Heart right ventricle (tissue), 16 donors: ENCODE measurements around the gene SLC44A5. TPM values are rescaled to one million over a fixed set of nuclear protein-coding genes. Genes with fewer than 3 reads are reported as not detected.

Source experiments
- ATAC-seq, 8 donors: fragments of 200-7000 bp; cut with Tn5 transposase; one replicate each; pipeline ENCODE4 v1.9.1; 2020; ENCODE audit warnings: mild to moderate bottlenecking in 8 of 8, moderate library complexity in 8 of 8, moderate number of reproducible peaks in 1 of 8
- DNase-seq, 2 donors: peaks; one replicate each; pipeline ENCODE4 v3.0.0-alpha.2; 2020
- H3K27ac ChIP-seq, 10 donors: fragments of 200-600 bp; sonication (generic) in 2 of 10; one replicate each; pipeline versions ENCODE4 v1.5.0 to v1.8.0; 2020 to 2022; ENCODE audit warnings: mild to moderate bottlenecking in 3 of 10
- H3K27me3 ChIP-seq, 7 donors: fragments of 200-600 bp; one replicate each; pipeline ENCODE4 v1.8.0; 2021 to 2022; ENCODE audit warnings: mild to moderate bottlenecking in 2 of 7
- H3K36me3 ChIP-seq, 9 donors: fragments of 200-600 bp; sonication (generic) in 1 of 9; one replicate each; pipeline versions ENCODE4 v1.5.0 to v1.8.0; 2020 to 2022; ENCODE audit warnings: mild to moderate bottlenecking in 2 of 9
- H3K4me1 ChIP-seq, 9 donors: fragments of 200-600 bp; sonication (generic) in 1 of 9; one replicate each; pipeline versions ENCODE4 v1.5.0 to v1.8.0; 2020 to 2022; ENCODE audit warnings: mild to moderate bottlenecking in 4 of 9
- H3K4me3 ChIP-seq, 10 donors: fragments of 200-600 bp; sonication (generic) in 2 of 10; one replicate each; pipeline versions ENCODE4 v1.5.0 to v1.8.0; 2020 to 2022; ENCODE audit warnings: mild to moderate bottlenecking in 7 of 10, moderate library complexity in 2 of 10
- H3K9me3 ChIP-seq, 11 donors: fragments of 200-600 bp in 10 of 11; sonication (generic) in 2 of 11; one replicate each; pipeline versions ENCODE4 v1.5.0 to v1.8.0; 2013 to 2022; ENCODE audit warnings: mild to moderate bottlenecking in 2 of 11, control low read depth in 1 of 11, moderate library complexity in 1 of 11
- CTCF ChIP-seq, 9 donors: fragments of 200-600 bp; sonication (generic) in 2 of 9; IDR thresholded peaks; one replicate each; pipeline versions ENCODE4 v1.5.0 to v1.8.0; 2021 to 2022; ENCODE audit warnings: antibody characterized with exemption in 9 of 9, mild to moderate bottlenecking in 5 of 9, moderate library complexity in 1 of 9
- WGBS, 2 donors: extraction: QIAGEN DNeasy Blood & Tissue Kit; methylation state at CpG; one replicate each; pipeline ENCODE4 v1.1.7; 2013; ENCODE audit warnings: inconsistent platforms in 1 of 2; 5-methylcytosine and 5-hydroxymethylcytosine counted together
- intact Hi-C, 10 donors: fragments of 100-400 bp; cut with DNase I; formaldehyde crosslinking; loops; one replicate each; pipeline versions ENCODE4 v1.11.1 to v1.14.2; 2022
- polyA plus RNA-seq, 2 donors: library from polyadenylated mRNA; stranded (reverse); fragments of 200-250 nt; gene quantifications; one replicate each; pipeline ENCODE4 v1.2.3, GENCODE V29; 2013
- total RNA-seq, 10 donors: library from RNA; stranded (reverse); fragmentation: NEBNext Ultra II Directional in 3 of 10; extraction: Animal tissue kit (Norgen Biotek cat#: 25700) in 3 of 10; gene quantifications; one replicate each; pipeline versions ENCODE4 v1.2.1 to v1.2.4, GENCODE V29; 2021 to 2023
- donor health status: Arrhythmogenic right ventricular cardiomyopathy.
- donor health status: ischemic (EF 13 %, LVEDD 7.1; RV severe dilation, severe dysfunction).
- donor health status: healthy with polysubstance abuse.
- donor health status: DM: no; HTN: yes; CAD: no.
- donor health status: DM: no; HTN: no; CAD: no.
- donor health status: ischemic (EF 25% LVEDD 6.9; RV normal size, moderate dysfunction).
- donor health status: ischemic (EF 25% LVEDD 5.7; RV mildly dilated, moderate dysfunction).
- donor health status: healthy.
- donor health status: DM: yes; HTN: yes; CAD: no.
- donor health status: Ischemic cardiomyopathy.
- donor health status: ischemic (EF 35%, LVEDD 5.7; RV mildly dilated, moderate dysfunction).
- donor health status: nonischemic (EF 11% LVEDD 7.7; RV severe dilation, severe dysfunction).
- donor health status: DM: yes; HTN: yes; CAD: no.
- donor health status: PGD.
- donor health status: ischemic (EF 29% LVEDD 5.4; RV normal size, mild dysfunction).
- donor health status: nonischemic (EF 23%, LVEDD 6.1; RV moderate dilation, normal function).

The SLC44A5 gene
- total and polyA plus RNA-seq, 12 donors, result 0.10 to 4.8 (median 1.5) TPM

- H3K27ac ChIP-seq, result no peak overlapping the region
- 83 to 87% methylated on average over 1 of the region's 1 CpG for WGBS, 2 donors
- no peaks in the 10 kb centered on the region for H3K36me3 ChIP-seq
- H3K4me3 ChIP-seq, result no peak overlapping the region
- TF ChIP-seq CTCF (IDR thresholded peaks at IDR 0.05), result no peak
- DNase-seq (no peak), ATAC-seq (no peak)
- H3K9me3 ChIP-seq, result no peaks in the 10 kb centered on the region
- no peaks in the 10 kb centered on the region for H3K27me3 ChIP-seq
- H3K4me1 ChIP-seq, result no peaks in the 10 kb centered on the region
- intact Hi-C loops, result no loop called here
These were observed 96.6 kb downstream of the SLC44A5 start for GRCh38 chr1:75514270-75514669.

DNA sequence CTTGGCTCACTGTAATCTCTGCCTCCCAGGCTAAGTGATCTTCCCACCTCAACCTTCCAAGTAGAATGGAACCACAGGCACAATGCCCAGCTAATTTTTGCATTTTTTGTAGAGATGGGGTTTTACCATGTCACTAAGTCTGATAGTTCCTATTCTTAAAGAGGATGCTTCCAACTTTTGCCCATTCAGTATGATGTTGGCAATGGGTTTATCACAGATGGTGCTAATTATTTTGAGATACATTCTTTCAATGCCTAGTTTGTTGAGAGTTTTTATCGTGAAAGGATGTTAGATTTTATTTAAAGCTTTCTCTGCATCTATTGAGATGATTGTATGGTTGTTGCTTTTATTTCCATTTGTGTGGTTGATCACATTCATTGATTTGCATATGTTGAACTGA, 103.9 kb downstream of the SLC44A5 start:
- Histone ChIP-seq H3K4me1 (no peaks in the 10 kb centered on the region), H3K9me3 (no peaks in the 10 kb centered on the region), H3K27me3 (no peaks in the 10 kb centered on the region), H3K27ac (no peak overlapping the region), H3K36me3 (no peaks in the 10 kb centered on the region), H3K4me3 (no peak overlapping the region)
- no peak for ATAC-seq
- no peak for TF ChIP-seq CTCF (IDR thresholded peaks at IDR 0.05)
- 81 to 83% methylated on average over 1 of the region's 1 CpG for WGBS, 2 donors
- DNase-seq, result no peak
- intact Hi-C loops, result no loop called here

DNA sequence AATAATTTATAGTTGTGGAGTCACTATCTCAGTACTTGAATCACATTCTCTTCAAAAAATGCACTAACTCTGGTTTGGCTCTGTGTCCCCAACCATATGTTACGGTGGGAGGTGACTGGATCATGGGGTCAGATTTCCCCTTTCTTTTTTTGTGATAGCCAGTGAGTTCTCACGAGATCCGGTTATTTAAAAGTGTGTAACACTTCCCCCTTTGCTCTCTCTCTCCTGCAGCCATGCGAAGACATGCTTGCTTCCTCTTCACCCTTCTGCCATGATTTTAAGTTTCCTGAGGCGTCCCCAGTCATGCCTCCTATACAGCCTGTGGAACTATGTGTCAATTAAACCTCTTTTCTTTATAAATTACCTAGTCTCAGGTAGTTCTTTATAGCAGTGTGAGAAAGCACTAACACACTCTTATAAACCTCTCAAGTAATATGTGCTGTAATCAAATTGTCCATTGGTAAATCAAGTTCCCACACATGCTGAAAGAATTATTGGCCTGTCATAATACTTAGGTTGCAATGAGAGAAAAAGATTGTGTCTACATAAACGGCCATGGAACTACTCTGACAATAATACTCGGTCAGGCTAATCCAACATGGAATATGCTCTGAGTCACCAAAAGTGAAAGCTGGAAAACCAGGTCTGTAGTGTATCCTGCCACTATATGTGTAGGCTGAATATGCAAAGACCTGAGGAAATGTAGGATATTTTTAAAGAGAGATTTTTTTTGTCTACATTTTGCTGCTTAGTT, 107.5 kb downstream of the SLC44A5 start:
- H3K27ac ChIP-seq, result no peak overlapping the region
- WGBS, 2 donors, result 59 to 79% methylated on average over 7 of the region's 7 CpGs
- DNase-seq (no peak), ATAC-seq (peak in 1 of 8 donors; percentile 41)
- intact Hi-C loops, result no loop called here
- H3K9me3 ChIP-seq, result no peaks in the 10 kb centered on the region
- H3K36me3 ChIP-seq, result no peaks in the 10 kb centered on the region
- TF ChIP-seq CTCF (IDR thresholded peaks at IDR 0.05), result no peak
- no peak overlapping the region for H3K4me3 ChIP-seq
- no peaks in the 10 kb centered on the region for H3K4me1 ChIP-seq
- no peaks in the 10 kb centered on the region for H3K27me3 ChIP-seq

DNA sequence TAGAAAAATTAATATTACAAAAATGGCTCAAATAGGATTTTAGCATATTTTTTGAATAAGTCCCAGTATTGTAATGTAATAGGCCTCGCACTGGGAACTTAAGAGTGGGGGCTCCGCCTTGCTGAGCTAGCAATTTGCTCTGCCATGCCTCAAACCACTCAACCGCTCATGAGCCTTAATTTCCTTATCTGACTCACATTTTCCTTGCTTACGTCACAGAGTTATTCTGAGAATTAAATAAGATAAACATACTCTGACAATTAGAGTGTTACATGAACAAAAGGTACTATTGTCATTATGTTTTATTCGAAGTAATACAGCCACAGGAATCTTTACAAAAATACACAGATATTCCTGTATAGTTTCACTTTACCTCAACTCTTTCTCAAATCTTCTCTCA, 108.1 kb downstream of the SLC44A5 start:
- DNase-seq, result no peak
- intact Hi-C loops, result no loop called here
- H3K36me3 ChIP-seq, result no peaks in the 10 kb centered on the region
- TF ChIP-seq CTCF (IDR thresholded peaks at IDR 0.05), result no peak
- no peak overlapping the region for H3K27ac ChIP-seq
- ATAC-seq, result no peak
- H3K4me3 ChIP-seq, result no peak overlapping the region
- 59 to 67% methylated on average over 5 of the region's 5 CpGs for WGBS, 2 donors
- H3K9me3 ChIP-seq, result no peaks in the 10 kb centered on the region
- no peaks in the 10 kb centered on the region for H3K4me1 ChIP-seq
- H3K27me3 ChIP-seq, result no peaks in the 10 kb centered on the region
